Activated T-cell treated with anti-CD3 and anti-CD28 coated beads, Interleukin-2, amount 50 U/mL, for 4 hours (primary cell): ENCODE results near the gene FAAP24. TPM values are rescaled to one million over a fixed set of nuclear protein-coding genes. Genes with fewer than 3 reads are reported as not detected.
"Not testable (repeated sequence)": the region's sequence is repeated elsewhere in the genome, so short reads cannot be mapped to it uniquely, and the experiment has no call there.

Experiments
- ATAC-seq, 2 donors: fragments of 200-7000 bp; cut with Tn5 transposase; one replicate each; pipeline ENCODE4 v1.10.0; 2021
- DNase-seq: peaks from one replicate; pipeline ENCODE4 v3.0.0-alpha.2; 2020
- H3K27me3 Mint-ChIP-seq: one replicate; pipeline ENCODE4 v1.8.0; 2021; ENCODE audit warnings: low read depth, mixed read lengths
- H3K36me3 Mint-ChIP-seq: one replicate; pipeline ENCODE4 v1.8.0; 2022; ENCODE audit warnings: mixed read lengths; ENCODE audit not compliant: insufficient read depth
- H3K4me1 Mint-ChIP-seq: one replicate; pipeline ENCODE4 v1.8.0; 2021; ENCODE audit warnings: low read depth, mixed read lengths
- H3K4me3 Mint-ChIP-seq: one replicate; pipeline ENCODE4 v1.8.0; 2021; ENCODE audit warnings: mild to moderate bottlenecking, moderate library complexity, mixed read lengths
- H3K9me3 Mint-ChIP-seq: one replicate; pipeline ENCODE4 v1.8.0; 2021; ENCODE audit warnings: mixed read lengths
- total RNA-seq, 3 donors: library from RNA; stranded (reverse); gene quantifications; one replicate each; pipeline ENCODE4 v1.2.1, GENCODE V29; 2021

The FAAP24 gene
- total RNA-seq, 3 donors from 2014 or later: 4.0 to 6.1 (median 5.4) TPM

DNA sequence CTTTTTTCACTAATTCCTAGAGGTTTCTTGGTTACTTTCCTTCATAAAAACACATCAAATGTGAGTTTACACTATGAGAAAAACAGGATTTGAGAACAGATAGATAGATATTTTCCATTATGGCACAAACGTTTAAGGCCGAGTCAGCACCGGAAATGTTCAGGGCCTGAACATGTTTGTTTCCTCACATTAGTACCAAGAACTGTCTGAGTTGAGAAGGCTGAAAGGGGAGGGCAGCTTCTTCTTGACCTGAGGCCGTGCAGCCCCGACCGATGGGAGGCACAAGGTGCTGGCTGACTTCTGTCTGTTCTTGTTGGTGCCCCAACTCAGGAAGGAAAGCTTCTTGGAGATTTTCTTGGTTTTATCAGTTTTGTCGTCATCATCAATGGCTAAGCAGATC lies 7.8 kb downstream of the FAAP24 start:
- not testable (repeated sequence) for ATAC-seq, H3K9me3 Mint-ChIP-seq, H3K27me3 Mint-ChIP-seq, DNase-seq, H3K4me3 Mint-ChIP-seq, H3K36me3 Mint-ChIP-seq, H3K4me1 Mint-ChIP-seq

DNA sequence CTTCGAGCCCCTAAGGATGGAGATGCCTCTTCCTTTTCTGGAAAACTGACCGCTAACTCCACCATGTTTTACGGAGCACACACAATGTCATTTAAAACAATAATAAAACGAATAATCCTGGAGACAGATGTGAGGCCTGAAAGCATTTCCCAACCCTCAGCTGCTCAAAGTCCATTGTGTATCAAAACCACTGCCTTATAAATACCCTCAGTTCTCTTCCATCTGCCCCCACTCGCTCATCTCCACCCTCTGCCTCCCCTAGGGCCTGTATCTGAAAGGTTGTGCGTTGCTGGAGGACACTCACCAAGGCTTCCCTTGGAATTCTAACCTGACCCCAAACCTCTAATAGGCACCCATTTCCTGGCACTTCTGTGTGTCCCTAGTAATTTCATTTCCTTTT lies 10.4 kb downstream of the FAAP24 start:
- not testable (repeated sequence) for H3K9me3 Mint-ChIP-seq, H3K27me3 Mint-ChIP-seq, H3K4me1 Mint-ChIP-seq, H3K4me3 Mint-ChIP-seq, H3K36me3 Mint-ChIP-seq, ATAC-seq, DNase-seq

DNA sequence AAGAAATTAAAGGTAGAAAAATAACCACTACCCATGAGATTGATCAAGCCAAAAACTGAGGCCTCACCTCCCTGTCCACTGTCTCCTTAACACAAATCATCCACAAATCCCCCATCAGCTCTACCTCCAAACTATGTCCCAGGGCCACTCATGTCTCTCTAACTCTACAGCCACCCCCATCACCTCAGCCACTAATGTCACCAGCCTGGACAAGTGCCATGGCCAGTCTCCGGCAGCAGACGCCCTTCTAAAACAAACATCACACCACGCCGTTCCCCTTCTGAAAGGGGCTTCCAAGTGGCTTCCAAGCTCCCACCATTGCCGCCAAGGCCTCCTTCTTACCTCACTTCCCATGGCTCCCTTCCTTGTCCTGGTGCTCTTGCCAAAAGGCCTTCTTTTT lies 16.2 kb downstream of the FAAP24 start:
- H3K4me3 Mint-ChIP-seq, H3K36me3 Mint-ChIP-seq, ATAC-seq, H3K27me3 Mint-ChIP-seq, H3K9me3 Mint-ChIP-seq, H3K4me1 Mint-ChIP-seq, DNase-seq: not testable (repeated sequence)

DNA sequence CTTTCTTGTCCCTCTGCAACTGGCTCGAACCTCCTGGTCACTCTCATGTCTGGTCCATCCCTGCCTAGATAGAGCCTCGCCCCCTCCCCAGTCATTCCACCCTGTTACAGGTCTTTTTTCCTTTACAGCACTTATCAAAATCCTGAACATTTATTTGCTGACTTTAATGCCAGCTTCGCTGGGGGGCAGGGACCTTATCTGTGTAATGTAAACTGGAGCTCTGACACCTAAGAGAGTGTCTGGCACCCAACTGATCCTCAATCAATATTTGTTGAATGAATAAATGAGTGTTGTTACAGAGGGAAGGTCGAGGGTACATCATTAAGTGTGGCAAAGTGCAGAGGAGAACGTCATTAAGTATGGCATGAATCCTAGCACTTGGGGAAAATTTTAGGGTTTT lies 16.7 kb downstream of the FAAP24 start:
- ATAC-seq: no peak
- no peaks in the 10 kb centered on the region for H3K36me3 Mint-ChIP-seq
- DNase-seq: no peak
- H3K4me1 Mint-ChIP-seq: peaks cover 2% of the 10 kb centered on the region
- no peaks in the 10 kb centered on the region for H3K27me3 Mint-ChIP-seq
- no peaks in the 10 kb centered on the region for H3K9me3 Mint-ChIP-seq
- no peak overlapping the region for H3K4me3 Mint-ChIP-seq

DNA sequence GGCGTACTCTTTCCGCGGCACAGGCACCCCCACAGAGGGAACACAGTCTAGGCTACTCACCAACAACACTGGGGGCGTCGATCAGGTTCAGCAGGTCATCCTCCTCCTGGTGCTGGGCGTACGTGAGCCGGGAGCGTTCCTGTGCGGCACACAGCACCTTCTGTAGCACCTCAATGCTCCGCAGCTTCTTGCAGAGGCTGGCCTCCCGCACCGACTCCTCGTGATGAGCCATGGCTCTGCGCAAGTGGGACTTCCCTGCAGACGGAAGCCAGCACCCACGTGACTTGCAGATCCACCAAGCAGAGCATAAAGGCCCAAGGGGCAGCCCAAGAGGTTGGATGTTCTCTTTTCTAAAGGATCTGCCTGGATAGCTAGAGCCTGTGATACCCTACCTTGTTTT lies 23.9 kb downstream of the FAAP24 start:
- ATAC-seq, H3K4me3 Mint-ChIP-seq, H3K36me3 Mint-ChIP-seq: not testable (repeated sequence)

DNA sequence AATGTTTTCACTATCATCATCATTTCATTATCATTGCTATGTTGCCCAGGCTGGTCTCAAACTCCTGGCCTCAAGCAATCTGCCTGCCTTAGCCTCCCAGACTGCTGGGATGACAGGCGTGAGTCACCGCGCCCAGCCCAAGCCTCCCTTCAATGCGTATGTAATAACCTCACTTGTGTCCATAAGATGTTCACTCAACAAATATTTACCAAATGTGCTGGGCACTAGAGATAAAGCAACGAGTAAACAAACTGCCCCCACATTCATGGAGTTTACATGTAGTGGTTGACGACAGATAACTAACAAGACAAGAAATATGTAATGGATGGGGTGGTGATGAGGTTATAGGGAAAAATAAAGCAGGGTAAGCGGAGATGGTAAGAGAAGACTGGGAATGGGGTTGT lies 25.0 kb downstream of the FAAP24 start:
- not testable (repeated sequence) for H3K9me3 Mint-ChIP-seq, H3K36me3 Mint-ChIP-seq, ATAC-seq, H3K27me3 Mint-ChIP-seq, DNase-seq, H3K4me3 Mint-ChIP-seq
- peaks cover 10% of the 10 kb centered on the region for H3K4me1 Mint-ChIP-seq

More for the DNA sequence above, 23.9 kb downstream of the FAAP24 start:
- not testable (repeated sequence) for H3K27me3 Mint-ChIP-seq, DNase-seq, H3K9me3 Mint-ChIP-seq
- H3K4me1 Mint-ChIP-seq: peaks cover 12% of the 10 kb centered on the region

DNA sequence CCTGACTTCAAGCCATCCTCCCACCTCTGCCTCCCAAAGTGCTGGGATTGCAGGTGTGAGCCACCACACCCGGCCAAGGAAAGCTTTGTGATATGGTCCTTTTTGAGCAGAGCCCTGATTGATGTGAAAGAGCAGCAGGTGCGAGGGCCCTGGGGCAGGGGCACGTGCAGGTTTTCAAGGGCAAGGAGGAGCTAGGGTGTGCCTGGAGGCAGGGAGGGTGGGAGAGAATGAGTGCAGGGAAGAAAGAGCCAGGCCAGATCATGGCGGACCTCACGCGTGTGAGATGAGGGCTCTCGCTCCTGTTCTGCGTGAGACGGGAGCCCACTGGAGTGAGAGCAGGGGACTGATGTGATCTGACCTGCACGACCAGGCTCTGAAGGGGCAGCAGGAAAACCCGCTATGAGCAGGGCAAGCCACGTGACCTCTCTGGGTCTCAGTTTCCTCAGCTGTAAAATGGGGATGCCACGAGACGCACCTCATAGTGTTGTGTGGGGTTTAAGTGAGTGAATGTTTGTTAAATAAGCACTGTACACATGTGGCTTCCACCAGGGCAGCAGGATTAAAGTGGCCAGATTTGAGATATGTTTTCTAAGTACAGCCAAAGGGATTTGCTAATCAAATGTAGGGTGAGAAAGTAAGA lies 25.8 kb downstream of the FAAP24 start:
- H3K4me1 Mint-ChIP-seq: peaks cover 10% of the 10 kb centered on the region
- no peak for DNase-seq
- ATAC-seq: no peak
- H3K9me3 Mint-ChIP-seq: no peaks in the 10 kb centered on the region
- H3K4me3 Mint-ChIP-seq: no peak overlapping the region
- H3K27me3 Mint-ChIP-seq: no peaks in the 10 kb centered on the region
- no peaks in the 10 kb centered on the region for H3K36me3 Mint-ChIP-seq

DNA sequence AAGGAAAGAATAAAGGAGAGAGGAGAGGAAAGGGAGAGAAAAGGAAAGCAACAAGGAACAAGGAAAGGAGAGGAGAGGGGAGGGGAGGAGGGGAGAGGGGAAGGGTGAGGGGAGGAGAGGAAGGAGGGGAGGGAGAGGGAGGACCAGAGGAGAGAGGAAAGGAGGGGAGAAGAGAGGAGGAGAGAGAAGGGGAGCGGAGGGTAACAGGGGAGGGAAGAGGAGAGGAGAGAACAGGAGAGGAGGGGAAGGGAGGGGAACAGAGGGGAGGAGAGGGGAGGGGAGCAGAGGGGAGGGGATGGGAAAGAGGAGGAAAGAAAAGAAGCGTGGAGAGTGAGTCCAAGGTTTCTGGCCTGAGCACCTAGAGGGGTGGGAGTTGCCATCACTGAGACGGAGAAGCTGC lies 26.7 kb downstream of the FAAP24 start:
- Mint-ChIP-seq H3K4me3 (no peak overlapping the region), H3K36me3 (no peaks in the 10 kb centered on the region), H3K4me1 (peaks cover 10% of the 10 kb centered on the region), H3K27me3 (no peaks in the 10 kb centered on the region), H3K9me3 (no peaks in the 10 kb centered on the region)
- DNase-seq (no peak), ATAC-seq (no peak)

DNA sequence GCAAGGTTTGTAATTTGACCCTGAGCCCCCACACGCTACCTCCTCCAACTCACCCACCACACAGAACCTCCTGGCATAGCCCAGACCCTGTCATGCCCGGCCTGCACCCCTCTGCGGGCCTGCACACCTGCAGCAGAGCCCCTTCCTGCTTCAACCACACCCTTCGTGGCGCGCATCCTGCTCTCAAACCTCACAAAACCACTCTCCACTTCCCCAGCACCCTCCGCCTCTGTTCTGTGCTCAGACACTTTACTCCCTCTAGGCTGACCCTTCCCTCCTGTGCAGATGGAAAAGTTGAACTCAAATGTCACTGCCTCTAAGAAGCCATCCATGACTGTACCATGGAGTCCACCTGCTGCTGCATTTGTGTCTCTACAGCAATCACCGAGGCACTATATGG lies 28.5 kb downstream of the FAAP24 start:
- Mint-ChIP-seq H3K4me1 (peaks cover 10% of the 10 kb centered on the region), H3K27me3 (no peaks in the 10 kb centered on the region), H3K36me3 (no peaks in the 10 kb centered on the region), H3K4me3 (peak overlapping the region; percentile 12), H3K9me3 (no peaks in the 10 kb centered on the region)
- no peak for DNase-seq
- no peak for ATAC-seq

DNA sequence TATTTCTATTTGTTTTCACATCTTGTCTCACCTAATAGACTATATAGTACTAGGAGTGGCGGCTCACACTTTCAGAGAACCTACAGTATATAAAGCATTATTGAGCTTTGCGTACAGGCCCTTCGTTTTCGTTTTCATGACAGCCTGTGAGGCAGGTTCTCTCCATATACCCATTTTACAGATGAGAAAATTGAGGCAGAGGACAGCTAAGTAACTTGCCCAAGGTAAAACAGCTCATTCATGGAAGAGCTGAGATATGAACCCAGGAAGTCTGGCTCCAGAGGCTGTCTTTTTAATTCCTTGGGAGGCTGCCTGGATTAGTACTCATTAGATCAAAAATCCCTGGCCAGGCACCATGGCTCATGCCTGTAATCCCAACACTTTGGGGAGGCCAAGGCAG lies 28.9 kb downstream of the FAAP24 start:
- H3K27me3 Mint-ChIP-seq: no peaks in the 10 kb centered on the region
- H3K36me3 Mint-ChIP-seq: no peaks in the 10 kb centered on the region
- peaks cover 10% of the 10 kb centered on the region for H3K4me1 Mint-ChIP-seq
- H3K9me3 Mint-ChIP-seq: no peaks in the 10 kb centered on the region
- no peak overlapping the region for H3K4me3 Mint-ChIP-seq
- ATAC-seq (no peak), DNase-seq (no peak)

DNA sequence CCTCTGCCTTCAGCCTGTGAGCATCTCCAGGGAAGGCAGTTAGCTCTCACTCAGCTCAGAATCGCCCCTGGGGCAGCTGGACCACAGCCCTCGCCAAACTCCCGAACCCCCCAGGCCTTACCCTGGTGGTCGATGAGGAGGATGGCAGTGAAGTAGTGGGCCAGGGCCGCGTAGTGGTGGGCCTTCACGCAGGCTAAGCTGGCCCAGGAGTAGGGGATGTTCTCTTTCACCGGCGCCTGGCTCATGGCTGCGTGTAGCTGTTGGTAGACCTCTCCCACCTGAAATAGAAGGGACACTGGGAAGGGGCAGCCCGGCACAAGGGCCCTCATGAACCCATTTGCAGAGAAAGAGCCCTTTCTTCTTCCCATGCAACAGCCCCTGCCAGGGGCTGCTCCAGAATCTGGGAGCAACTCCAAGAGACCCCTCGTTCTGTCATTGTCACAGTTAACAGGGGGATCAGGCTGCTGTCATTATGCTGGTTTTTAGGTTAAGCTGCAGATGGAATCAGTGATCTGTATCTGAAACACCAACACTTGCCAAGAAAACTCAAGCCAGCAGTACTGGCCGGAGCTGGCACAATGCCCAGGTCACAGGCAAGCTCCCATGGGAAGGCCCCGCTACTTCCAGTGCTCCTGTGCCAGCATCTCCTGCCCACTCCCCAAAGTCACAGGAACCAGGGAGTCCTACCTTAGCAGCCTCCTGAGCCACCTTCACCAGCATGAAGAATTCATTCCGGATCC lies 30.3 kb downstream of the FAAP24 start:
- DNase-seq, H3K27me3 Mint-ChIP-seq, H3K36me3 Mint-ChIP-seq, ATAC-seq, H3K9me3 Mint-ChIP-seq, H3K4me3 Mint-ChIP-seq: not testable (repeated sequence)
- peaks cover 10% of the 10 kb centered on the region for H3K4me1 Mint-ChIP-seq

DNA sequence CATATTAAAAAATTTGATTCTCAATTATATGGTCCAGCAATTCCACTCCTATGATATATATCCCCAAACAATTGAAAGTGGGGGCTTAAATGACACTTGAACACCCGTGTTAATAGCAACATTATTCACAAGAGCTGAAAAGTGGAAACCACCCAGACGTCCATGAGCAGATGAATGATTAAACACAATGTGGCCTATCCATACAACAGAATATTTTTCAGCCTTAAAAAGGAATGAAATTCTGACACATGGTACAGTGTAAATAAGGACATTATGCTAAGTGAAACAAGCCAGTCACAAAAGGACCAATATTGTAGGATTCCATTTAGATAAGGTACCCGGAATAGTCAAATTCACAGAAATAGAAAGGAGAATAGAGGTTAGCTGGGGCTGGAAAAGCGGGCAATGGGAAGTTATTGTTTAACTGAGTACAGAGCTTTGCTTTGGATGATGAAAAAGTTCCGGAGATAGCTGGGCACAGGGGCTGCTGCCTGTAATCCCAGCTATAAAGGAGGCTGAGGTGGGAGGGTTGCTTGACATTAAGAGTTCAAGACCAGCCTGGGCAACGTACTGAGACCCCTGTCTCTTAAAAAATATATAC lies 31.5 kb downstream of the FAAP24 start:
- not testable (repeated sequence) for H3K27me3 Mint-ChIP-seq, H3K9me3 Mint-ChIP-seq, DNase-seq, ATAC-seq, H3K4me3 Mint-ChIP-seq, H3K36me3 Mint-ChIP-seq
- peaks cover 10% of the 10 kb centered on the region for H3K4me1 Mint-ChIP-seq

DNA sequence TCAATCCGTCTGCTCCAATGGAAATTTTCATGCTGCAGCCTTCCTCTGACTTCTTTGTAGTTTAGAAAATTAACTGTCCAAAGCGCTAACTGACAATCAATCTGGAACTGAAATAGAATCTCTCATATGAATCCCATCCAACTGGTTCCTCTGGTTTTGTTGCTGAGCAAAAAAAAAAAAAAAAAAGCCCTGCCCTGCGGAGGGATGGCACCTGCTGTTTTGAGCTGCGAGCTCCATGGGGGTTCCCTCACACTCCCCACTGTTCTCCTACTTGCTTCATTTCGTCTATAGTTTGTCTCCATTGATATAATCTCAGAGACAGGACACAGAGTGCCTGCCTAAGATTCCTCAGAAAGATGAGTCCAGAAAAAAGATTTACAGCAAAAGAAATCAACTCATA lies 33.4 kb downstream of the FAAP24 start:
- Mint-ChIP-seq H3K36me3 (no peaks in the 10 kb centered on the region), H3K4me3 (no peak overlapping the region), H3K9me3 (no peaks in the 10 kb centered on the region), H3K4me1 (peaks cover 5% of the 10 kb centered on the region), H3K27me3 (no peaks in the 10 kb centered on the region)
- DNase-seq (no peak), ATAC-seq (no peak)

DNA sequence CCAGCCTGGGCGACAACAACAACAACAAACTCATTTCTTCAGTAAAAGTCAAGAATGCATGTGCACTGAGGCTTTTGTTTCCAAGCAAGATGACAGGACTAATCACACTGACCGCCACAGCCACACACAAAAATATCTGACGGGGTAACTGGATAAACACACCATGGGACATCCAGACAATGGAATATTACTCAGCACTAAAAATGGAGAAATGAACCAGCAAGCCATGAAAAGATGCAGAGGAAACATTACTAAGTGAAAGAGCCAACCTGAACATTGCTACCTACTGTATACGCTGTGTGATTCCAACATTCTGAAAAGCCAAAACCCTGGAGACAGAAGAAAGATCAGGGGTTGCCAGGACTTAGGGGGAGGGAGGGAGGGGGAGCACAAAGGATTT lies 36.7 kb downstream of the FAAP24 start:
- Mint-ChIP-seq H3K4me1 (no peaks in the 10 kb centered on the region), H3K4me3 (no peak overlapping the region), H3K9me3 (no peaks in the 10 kb centered on the region), H3K36me3 (no peaks in the 10 kb centered on the region), H3K27me3 (no peaks in the 10 kb centered on the region)
- no peak for DNase-seq
- no peak for ATAC-seq

DNA sequence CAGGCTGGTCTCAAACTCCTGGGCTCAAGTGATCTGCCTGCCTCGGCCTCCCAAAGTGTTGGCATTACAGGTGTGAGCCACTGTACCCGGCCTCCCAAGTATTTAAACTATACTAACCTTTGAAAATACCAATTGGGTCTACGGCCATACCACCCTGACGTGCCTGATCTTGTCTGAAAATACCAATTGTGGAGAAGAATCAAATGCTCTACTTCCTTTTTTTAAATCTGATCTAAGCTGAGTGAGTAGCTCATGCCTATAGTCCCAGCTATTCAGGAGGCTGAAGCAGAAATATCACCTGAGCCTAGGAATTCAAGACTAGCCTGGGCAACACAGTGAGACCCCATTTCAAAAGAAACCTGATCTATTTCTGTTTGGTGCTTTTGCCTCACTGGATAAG lies 38.8 kb downstream of the FAAP24 start:
- ATAC-seq, H3K4me1 Mint-ChIP-seq, H3K27me3 Mint-ChIP-seq, H3K4me3 Mint-ChIP-seq, DNase-seq, H3K9me3 Mint-ChIP-seq, H3K36me3 Mint-ChIP-seq: not testable (repeated sequence)
